ENCODE measurements around the gene XKR7.

The XKR7 gene

GRCh38 chr20:31991339-31991705 is 23.4 kb downstream of the XKR7 start:
- no peak overlapping the region for H3K4me3 ChIP-seq (ENCODE audit: low read length in 2 of 2)
- no peaks in the 10 kb centered on the region for H3K4me1 ChIP-seq (ENCODE audit: control insufficient read depth in 2 of 2, insufficient read depth in 2 of 2, low read length in 2 of 2)
- H3K9ac ChIP-seq (ENCODE audit: low read depth in 1 of 2, low read length in 2 of 2) = no peak overlapping the region
- H3K36me3 ChIP-seq (ENCODE audit: control insufficient read depth in 2 of 2, insufficient read depth in 2 of 2, low read length in 2 of 2) = no peaks in the 10 kb centered on the region
- peaks cover 9 to 14% of the 10 kb centered on the region in 2 donors for H3K27me3 ChIP-seq (ENCODE audit: control insufficient read depth in 2 of 2, insufficient read depth in 2 of 2, low read length in 2 of 2)
- no peaks in the 10 kb centered on the region for H3K9me3 ChIP-seq (ENCODE audit: control insufficient read depth in 2 of 2, low read length in 2 of 2)
- no peak overlapping the region for H3K27ac ChIP-seq (ENCODE audit: low read depth in 2 of 2, low read length in 2 of 2)

DNA sequence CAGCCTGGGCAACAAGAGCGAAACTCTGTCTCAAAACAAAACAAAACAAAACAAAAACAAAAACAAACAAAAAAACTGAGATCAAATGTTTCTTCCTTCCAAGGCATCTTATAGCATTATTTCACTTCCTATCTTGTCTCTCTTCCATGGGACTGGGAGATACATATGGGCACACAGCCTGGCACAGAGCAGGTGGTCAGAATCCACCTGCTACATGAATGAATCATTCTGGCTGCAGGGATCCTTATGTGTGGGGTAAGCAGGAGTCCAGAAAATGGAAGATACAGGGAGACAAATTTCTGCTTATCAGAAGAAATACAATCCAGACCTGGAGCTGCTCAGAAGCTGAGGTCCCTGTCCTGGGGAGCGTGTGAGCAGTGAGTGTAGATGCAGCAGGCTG is 24.1 kb downstream of the XKR7 start:
- Histone ChIP-seq H3K4me1 (ENCODE audit: control insufficient read depth in 2 of 2, insufficient read depth in 2 of 2, low read length in 2 of 2) (no peaks in the 10 kb centered on the region), H3K36me3 (ENCODE audit: control insufficient read depth in 2 of 2, insufficient read depth in 2 of 2, low read length in 2 of 2) (no peaks in the 10 kb centered on the region), H3K9me3 (ENCODE audit: control insufficient read depth in 2 of 2, low read length in 2 of 2) (no peaks in the 10 kb centered on the region), H3K27ac (ENCODE audit: low read depth in 2 of 2, low read length in 2 of 2) (no peak overlapping the region), H3K4me3 (ENCODE audit: low read length in 2 of 2) (no peak overlapping the region), H3K9ac (ENCODE audit: low read depth in 1 of 2, low read length in 2 of 2) (no peak overlapping the region), H3K27me3 (ENCODE audit: control insufficient read depth in 2 of 2, insufficient read depth in 2 of 2, low read length in 2 of 2) (peaks cover 9 to 14% of the 10 kb centered on the region in 2 donors)

GRCh38 chr20:31996996-31997395 is 29.0 kb downstream of the XKR7 start:
- Histone ChIP-seq H3K27ac (ENCODE audit: low read depth in 2 of 2, low read length in 2 of 2) (no peak overlapping the region), H3K4me1 (ENCODE audit: control insufficient read depth in 2 of 2, insufficient read depth in 2 of 2, low read length in 2 of 2) (no peaks in the 10 kb centered on the region), H3K9ac (ENCODE audit: low read depth in 1 of 2, low read length in 2 of 2) (no peak overlapping the region), H3K9me3 (ENCODE audit: control insufficient read depth in 2 of 2, low read length in 2 of 2) (no peaks in the 10 kb centered on the region), H3K27me3 (ENCODE audit: control insufficient read depth in 2 of 2, insufficient read depth in 2 of 2, low read length in 2 of 2) (peaks cover 9 to 14% of the 10 kb centered on the region in 2 donors), H3K36me3 (ENCODE audit: control insufficient read depth in 2 of 2, insufficient read depth in 2 of 2, low read length in 2 of 2) (no peaks in the 10 kb centered on the region), H3K4me3 (ENCODE audit: low read length in 2 of 2) (no peak overlapping the region)

- Histone ChIP-seq H3K36me3 (ENCODE audit: control insufficient read depth in 2 of 2, insufficient read depth in 2 of 2, low read length in 2 of 2) (no peaks in the 10 kb centered on the region), H3K9me3 (ENCODE audit: control insufficient read depth in 2 of 2, low read length in 2 of 2) (no peaks in the 10 kb centered on the region), H3K27ac (ENCODE audit: low read depth in 2 of 2, low read length in 2 of 2) (no peak overlapping the region), H3K4me3 (ENCODE audit: low read length in 2 of 2) (no peak overlapping the region), H3K27me3 (ENCODE audit: control insufficient read depth in 2 of 2, insufficient read depth in 2 of 2, low read length in 2 of 2) (peaks cover 9 to 14% of the 10 kb centered on the region in 2 donors), H3K4me1 (ENCODE audit: control insufficient read depth in 2 of 2, insufficient read depth in 2 of 2, low read length in 2 of 2) (no peaks in the 10 kb centered on the region), H3K9ac (ENCODE audit: low read depth in 1 of 2, low read length in 2 of 2) (no peak overlapping the region)
These were observed 30.3 kb downstream of the XKR7 start for GRCh38 chr20:31998246-31998645.

DNA sequence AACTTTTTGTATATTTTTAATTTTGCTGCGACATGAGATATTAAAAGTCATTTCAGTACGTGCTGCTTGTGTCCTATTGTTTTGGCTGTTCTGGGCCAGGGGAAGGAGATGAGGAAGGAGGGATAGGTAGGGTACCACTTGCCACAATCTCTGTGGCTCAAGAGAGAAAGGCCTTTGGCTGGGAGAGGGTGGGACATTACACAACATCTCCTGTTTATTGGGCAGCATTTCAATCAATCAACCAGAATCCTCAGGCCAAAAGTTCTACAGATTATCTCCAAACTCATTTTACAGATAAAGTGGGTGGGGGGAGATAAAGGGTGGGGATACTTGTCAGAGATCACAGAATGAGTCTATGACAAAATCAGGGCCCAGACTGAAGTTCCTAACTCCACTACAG is 35.4 kb downstream of the XKR7 start:
- no peaks in the 10 kb centered on the region for H3K36me3 ChIP-seq (ENCODE audit: control insufficient read depth in 2 of 2, insufficient read depth in 2 of 2, low read length in 2 of 2)
- H3K27ac ChIP-seq (ENCODE audit: low read depth in 2 of 2, low read length in 2 of 2) = no peak overlapping the region
- H3K4me3 ChIP-seq (ENCODE audit: low read length in 2 of 2) = no peak overlapping the region
- no peaks in the 10 kb centered on the region for H3K9me3 ChIP-seq (ENCODE audit: control insufficient read depth in 2 of 2, low read length in 2 of 2)
- H3K9ac ChIP-seq (ENCODE audit: low read depth in 1 of 2, low read length in 2 of 2) = no peak overlapping the region
- H3K4me1 ChIP-seq (ENCODE audit: control insufficient read depth in 2 of 2, insufficient read depth in 2 of 2, low read length in 2 of 2) = no peaks in the 10 kb centered on the region
- no peaks in the 10 kb centered on the region for H3K27me3 ChIP-seq (ENCODE audit: control insufficient read depth in 2 of 2, insufficient read depth in 2 of 2, low read length in 2 of 2)

DNA sequence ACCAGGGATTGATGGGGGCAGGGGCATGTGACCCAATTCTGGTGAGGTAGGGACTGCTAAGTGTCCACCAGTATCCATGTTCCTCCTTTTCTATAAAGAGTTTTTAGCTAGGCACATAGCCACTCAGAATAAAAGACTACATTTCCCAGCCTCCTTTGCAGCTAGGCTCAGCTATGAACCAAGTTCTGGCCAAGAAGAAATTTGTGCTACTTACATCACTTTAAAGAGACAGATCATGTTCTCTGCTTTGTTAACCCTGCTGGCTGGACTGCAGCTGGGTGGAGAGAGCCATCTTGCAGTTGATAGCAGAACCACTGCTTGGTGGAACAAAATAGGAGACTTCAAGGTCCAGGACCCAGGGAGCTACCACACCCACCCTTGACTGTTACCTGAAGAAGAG is 37.0 kb downstream of the XKR7 start:
- H3K9ac ChIP-seq (ENCODE audit: low read depth in 1 of 2, low read length in 2 of 2) = no peak overlapping the region
- H3K27ac ChIP-seq (ENCODE audit: low read depth in 2 of 2, low read length in 2 of 2) = no peak overlapping the region
- H3K4me3 ChIP-seq (ENCODE audit: low read length in 2 of 2) = no peak overlapping the region
- H3K27me3 ChIP-seq (ENCODE audit: control insufficient read depth in 2 of 2, insufficient read depth in 2 of 2, low read length in 2 of 2) = peaks cover 0 to 3% of the 10 kb centered on the region in 2 donors
- no peaks in the 10 kb centered on the region for H3K4me1 ChIP-seq (ENCODE audit: control insufficient read depth in 2 of 2, insufficient read depth in 2 of 2, low read length in 2 of 2)
- no peaks in the 10 kb centered on the region for H3K36me3 ChIP-seq (ENCODE audit: control insufficient read depth in 2 of 2, insufficient read depth in 2 of 2, low read length in 2 of 2)
- H3K9me3 ChIP-seq (ENCODE audit: control insufficient read depth in 2 of 2, low read length in 2 of 2) = no peaks in the 10 kb centered on the region

DNA sequence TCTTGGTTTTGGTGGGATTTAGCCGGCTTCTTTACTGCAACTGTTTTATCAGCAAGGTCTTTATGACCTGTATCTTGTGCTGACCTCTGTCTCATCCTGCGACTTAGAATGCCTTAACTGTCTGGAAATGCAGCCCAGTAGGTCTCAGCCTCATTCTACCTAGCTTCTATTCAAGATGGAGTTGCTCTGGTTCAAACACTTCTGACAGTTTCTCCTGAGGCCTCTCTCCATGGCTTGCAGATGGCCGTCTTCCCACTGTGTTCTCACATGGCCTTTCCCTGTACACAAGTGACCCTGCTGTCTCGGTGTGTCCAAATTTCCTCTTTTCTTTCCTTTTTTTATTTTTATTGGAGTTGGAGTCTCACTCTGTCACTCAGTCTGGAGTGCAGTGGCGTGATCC is 38.1 kb downstream of the XKR7 start:
- Histone ChIP-seq H3K27me3 (ENCODE audit: control insufficient read depth in 2 of 2, insufficient read depth in 2 of 2, low read length in 2 of 2) (peaks cover 2 to 6% of the 10 kb centered on the region in 2 donors), H3K9me3 (ENCODE audit: control insufficient read depth in 2 of 2, low read length in 2 of 2) (no peaks in the 10 kb centered on the region), H3K4me1 (ENCODE audit: control insufficient read depth in 2 of 2, insufficient read depth in 2 of 2, low read length in 2 of 2) (no peaks in the 10 kb centered on the region), H3K9ac (ENCODE audit: low read depth in 1 of 2, low read length in 2 of 2) (no peak overlapping the region), H3K36me3 (ENCODE audit: control insufficient read depth in 2 of 2, insufficient read depth in 2 of 2, low read length in 2 of 2) (no peaks in the 10 kb centered on the region), H3K27ac (ENCODE audit: low read depth in 2 of 2, low read length in 2 of 2) (no peak overlapping the region), H3K4me3 (ENCODE audit: low read length in 2 of 2) (no peak overlapping the region)

DNA sequence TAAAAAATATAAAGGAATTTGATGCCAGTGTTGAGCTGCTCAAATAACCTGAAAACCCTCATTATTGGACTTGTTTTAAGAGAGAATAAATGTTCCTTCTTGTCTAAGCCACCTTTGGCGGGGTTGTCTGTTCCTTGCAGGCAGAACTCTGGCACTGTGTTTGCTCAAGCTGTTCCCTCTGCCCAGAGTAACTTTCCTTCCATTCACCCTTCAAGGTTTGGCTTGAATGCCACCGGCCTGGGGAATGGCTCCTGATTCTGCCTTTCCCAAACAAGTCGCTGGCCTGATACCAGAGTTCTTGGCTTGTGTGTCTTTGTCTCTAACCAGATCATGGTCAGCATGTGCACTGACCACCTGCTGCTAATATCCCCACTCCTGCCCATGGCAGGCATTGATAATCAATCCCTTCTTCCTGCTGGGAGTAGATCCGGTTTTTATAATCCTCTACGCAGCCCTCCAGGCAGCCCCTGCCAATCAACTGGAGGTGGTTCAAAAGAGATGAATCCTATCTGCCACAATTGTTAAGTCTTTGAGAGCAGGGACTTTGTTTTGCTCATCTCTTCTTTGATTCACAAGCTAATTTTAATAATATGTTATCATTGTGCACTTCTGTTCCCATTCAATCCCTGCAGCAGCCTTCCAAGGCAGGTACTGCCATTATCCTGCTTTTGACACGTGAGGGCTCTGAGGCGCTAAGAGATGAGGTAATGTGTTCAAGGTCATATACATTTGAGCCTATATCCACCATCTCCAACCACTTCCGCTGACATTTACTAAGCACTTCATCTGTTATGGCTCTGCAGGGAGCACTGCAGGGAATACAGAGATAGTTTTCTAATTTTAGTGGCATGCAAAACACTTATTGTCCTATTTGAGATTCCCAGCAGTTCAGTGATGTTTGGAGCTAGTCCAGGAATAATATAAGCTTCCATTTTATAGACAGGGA is 39.2 kb downstream of the XKR7 start:
- Histone ChIP-seq H3K27ac (ENCODE audit: low read depth in 2 of 2, low read length in 2 of 2) (no peak overlapping the region), H3K9me3 (ENCODE audit: control insufficient read depth in 2 of 2, low read length in 2 of 2) (no peaks in the 10 kb centered on the region), H3K27me3 (ENCODE audit: control insufficient read depth in 2 of 2, insufficient read depth in 2 of 2, low read length in 2 of 2) (peaks cover 5 to 6% of the 10 kb centered on the region in 2 donors), H3K4me3 (ENCODE audit: low read length in 2 of 2) (no peak overlapping the region), H3K9ac (ENCODE audit: low read depth in 1 of 2, low read length in 2 of 2) (no peak overlapping the region), H3K4me1 (ENCODE audit: control insufficient read depth in 2 of 2, insufficient read depth in 2 of 2, low read length in 2 of 2) (no peaks in the 10 kb centered on the region), H3K36me3 (ENCODE audit: control insufficient read depth in 2 of 2, insufficient read depth in 2 of 2, low read length in 2 of 2) (no peaks in the 10 kb centered on the region)

DNA sequence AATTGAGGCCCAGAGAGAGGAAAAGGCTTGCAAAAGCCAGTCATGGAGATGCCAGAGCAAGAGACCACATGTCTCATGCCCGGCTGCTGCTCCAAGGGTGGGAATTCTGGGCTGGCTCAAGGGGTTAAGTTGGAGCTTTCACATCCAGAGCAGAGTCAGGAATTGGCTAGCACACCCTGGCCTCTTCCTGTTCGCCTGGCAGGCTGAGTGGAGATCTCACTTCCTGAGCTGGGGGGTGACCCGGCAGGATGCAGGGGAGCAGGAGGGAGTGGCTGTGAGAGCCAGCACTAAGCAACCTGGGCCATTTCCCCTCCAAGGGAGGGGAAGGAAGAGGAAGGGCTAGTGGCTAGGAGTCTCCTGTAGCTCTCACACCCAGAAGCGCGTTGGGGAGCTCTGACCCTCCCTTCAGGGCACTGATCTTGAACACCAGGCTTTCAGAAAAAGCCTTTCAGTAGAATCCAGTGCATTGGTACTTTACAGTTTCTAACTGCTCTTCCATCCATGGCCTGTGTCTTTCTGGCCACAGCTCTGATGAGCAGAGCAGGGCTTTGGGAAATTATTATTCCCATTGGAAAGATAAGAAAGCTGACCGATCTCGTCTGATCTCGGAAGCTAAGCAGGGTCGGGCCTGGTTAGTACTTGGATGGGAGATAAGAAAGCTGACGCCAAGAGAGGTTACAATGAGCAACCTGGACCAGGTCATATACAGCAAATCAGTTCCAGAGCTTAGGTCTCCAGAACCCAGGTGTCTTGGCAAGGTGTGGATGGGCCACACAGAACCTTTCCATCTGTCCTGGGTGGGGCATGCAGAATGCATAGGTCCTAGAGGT is 40.1 kb downstream of the XKR7 start:
- Histone ChIP-seq H3K4me1 (ENCODE audit: control insufficient read depth in 2 of 2, insufficient read depth in 2 of 2, low read length in 2 of 2) (no peaks in the 10 kb centered on the region), H3K9me3 (ENCODE audit: control insufficient read depth in 2 of 2, low read length in 2 of 2) (no peaks in the 10 kb centered on the region), H3K27me3 (ENCODE audit: control insufficient read depth in 2 of 2, insufficient read depth in 2 of 2, low read length in 2 of 2) (peaks cover 5 to 6% of the 10 kb centered on the region in 2 donors), H3K9ac (ENCODE audit: low read depth in 1 of 2, low read length in 2 of 2) (no peak overlapping the region), H3K4me3 (ENCODE audit: low read length in 2 of 2) (no peak overlapping the region), H3K27ac (ENCODE audit: low read depth in 2 of 2, low read length in 2 of 2) (no peak overlapping the region), H3K36me3 (ENCODE audit: control insufficient read depth in 2 of 2, insufficient read depth in 2 of 2, low read length in 2 of 2) (no peaks in the 10 kb centered on the region)

GRCh38 chr20:32009564-32009963 is 41.6 kb downstream of the XKR7 start:
- Histone ChIP-seq H3K9me3 (ENCODE audit: control insufficient read depth in 2 of 2, low read length in 2 of 2) (no peaks in the 10 kb centered on the region), H3K4me3 (ENCODE audit: low read length in 2 of 2) (no peak overlapping the region), H3K4me1 (ENCODE audit: control insufficient read depth in 2 of 2, insufficient read depth in 2 of 2, low read length in 2 of 2) (no peaks in the 10 kb centered on the region), H3K36me3 (ENCODE audit: control insufficient read depth in 2 of 2, insufficient read depth in 2 of 2, low read length in 2 of 2) (no peaks in the 10 kb centered on the region), H3K9ac (ENCODE audit: low read depth in 1 of 2, low read length in 2 of 2) (no peak overlapping the region), H3K27ac (ENCODE audit: low read depth in 2 of 2, low read length in 2 of 2) (no peak overlapping the region), H3K27me3 (ENCODE audit: control insufficient read depth in 2 of 2, insufficient read depth in 2 of 2, low read length in 2 of 2) (peaks cover 5 to 8% of the 10 kb centered on the region in 2 donors)

All from mucosa of rectum (tissue), 2 donors.